Sigmoid colon (tissue), 4 donors: ENCODE measurements around the gene UNC119B.

Experiments
- EP300 ChIP-seq, 4 donors: sonication (generic); formaldehyde crosslinking; IDR thresholded peaks; one replicate each; pipeline ENCODE4 v1.6.1; 2017; ENCODE audit warnings: antibody characterized with exemption in 4 of 4
- POLR2A ChIP-seq, 2 donors: fragments of 450-650 bp; IDR thresholded peaks; one replicate each; pipeline ENCODE4 v1.6.1; 2016; ENCODE audit warnings: antibody characterized with exemption in 2 of 2, mild to moderate bottlenecking in 2 of 2, moderate library complexity in 2 of 2
- TF ChIP-seq, protein P1 (sequence below), 4 experiments: fragments of 450-650 bp in 3 of 4; fragments of 200-600 bp in 1 of 4; IDR thresholded peaks; one replicate each; pipeline ENCODE4 v1.5.1; 2016 to 2019; ENCODE audit warnings: antibody characterized with exemption in 4 of 4, mild to moderate bottlenecking in 3 of 4, moderate library complexity in 2 of 4

- TF ChIP-seq, protein P1, sequence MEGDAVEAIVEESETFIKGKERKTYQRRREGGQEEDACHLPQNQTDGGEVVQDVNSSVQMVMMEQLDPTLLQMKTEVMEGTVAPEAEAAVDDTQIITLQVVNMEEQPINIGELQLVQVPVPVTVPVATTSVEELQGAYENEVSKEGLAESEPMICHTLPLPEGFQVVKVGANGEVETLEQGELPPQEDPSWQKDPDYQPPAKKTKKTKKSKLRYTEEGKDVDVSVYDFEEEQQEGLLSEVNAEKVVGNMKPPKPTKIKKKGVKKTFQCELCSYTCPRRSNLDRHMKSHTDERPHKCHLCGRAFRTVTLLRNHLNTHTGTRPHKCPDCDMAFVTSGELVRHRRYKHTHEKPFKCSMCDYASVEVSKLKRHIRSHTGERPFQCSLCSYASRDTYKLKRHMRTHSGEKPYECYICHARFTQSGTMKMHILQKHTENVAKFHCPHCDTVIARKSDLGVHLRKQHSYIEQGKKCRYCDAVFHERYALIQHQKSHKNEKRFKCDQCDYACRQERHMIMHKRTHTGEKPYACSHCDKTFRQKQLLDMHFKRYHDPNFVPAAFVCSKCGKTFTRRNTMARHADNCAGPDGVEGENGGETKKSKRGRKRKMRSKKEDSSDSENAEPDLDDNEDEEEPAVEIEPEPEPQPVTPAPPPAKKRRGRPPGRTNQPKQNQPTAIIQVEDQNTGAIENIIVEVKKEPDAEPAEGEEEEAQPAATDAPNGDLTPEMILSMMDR (IDR thresholded peaks at IDR 0.05) = no peak
- TF ChIP-seq EP300 (IDR thresholded peaks at IDR 0.05) (no peak), POLR2A (IDR thresholded peaks at IDR 0.05) (no peak)
These were observed 46.5 kb upstream of the UNC119B start for GRCh38 chr12:120663741-120664140.
